ENCODE results near the gene UBAP2. TPM values are rescaled to one million over a fixed set of nuclear protein-coding genes. Genes with fewer than 3 reads are reported as not detected.
A peak's percentile ranks its signal among the peaks of the same experiment; 100 is the strongest.

Gene UBAP2
- total RNA-seq, 1 donor from 2014 or later, result 66.0 TPM

GRCh38 chr9:33884856-33885701 lies 163.6 kb downstream of the UBAP2 start:
- FAIRE-seq (no peak), DNase-seq (ENCODE audit: low spot score in 2 of 2) (no peak)

GRCh38 chr9:33881635-33882034 lies 167.1 kb downstream of the UBAP2 start:
- FAIRE-seq (no peak), DNase-seq (ENCODE audit: low spot score in 2 of 2) (no peak)

GRCh38 chr9:33880211-33881089 lies 168.2 kb downstream of the UBAP2 start:
- no peak for DNase-seq (ENCODE audit: low spot score in 2 of 2)
- no peak for FAIRE-seq

GRCh38 chr9:33878691-33879366 lies 169.9 kb downstream of the UBAP2 start:
- FAIRE-seq, result no peak
- no peak for DNase-seq (ENCODE audit: low spot score in 2 of 2)

- FAIRE-seq, result no peak
- DNase-seq (ENCODE audit: low spot score in 2 of 2), result no peak
Measured at GRCh38 chr9:33877727-33878489, 170.8 kb downstream of the UBAP2 start.

Small RNAs within 50 kb of the gene (small RNA-seq; reads per million reads assigned to genes)
- gene RN7SKP114 (0.08 reads per million), gene SNORD121A (43.3 reads per million, percentile 97 among the genes with 10 or more reads in this experiment), gene SNORD121B (not detected)

Other genes starting within 250 kb of the UBAP2 start
- 28.5 TPM for gene UBE2R2, start 231.7 kb downstream of the UBAP2 start, total RNA-seq
- gene DCAF12, start 77.8 kb upstream of the UBAP2 start, total RNA-seq, result 19.2 TPM
- gene UBAP1, start 130.2 kb upstream of the UBAP2 start, total RNA-seq, result 21.6 TPM